ENCODE measurements around the gene RBM17.

DNA sequence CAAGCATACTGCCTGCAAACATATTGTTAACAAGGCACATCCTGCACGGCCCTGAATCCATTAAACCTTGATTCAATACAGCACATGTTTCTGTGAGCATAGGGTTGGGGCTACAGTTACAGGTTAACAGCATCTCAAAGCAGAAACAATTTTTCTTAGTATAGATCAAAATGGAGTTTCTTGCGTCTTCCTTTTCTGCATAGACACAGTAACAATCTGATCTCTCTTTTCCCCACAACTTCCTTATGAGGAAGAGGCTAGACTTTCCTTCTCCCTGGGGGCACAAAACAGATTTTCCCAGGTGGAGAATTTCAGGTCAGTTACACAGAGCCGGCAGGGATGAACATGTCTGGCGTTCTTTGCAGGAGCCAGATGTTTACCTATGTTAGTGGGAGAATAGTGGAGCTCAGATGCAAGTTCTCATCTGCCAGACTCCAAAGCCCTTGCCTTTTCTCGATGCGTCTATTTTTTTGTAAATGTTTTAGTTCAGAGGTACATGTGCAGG is 76.4 kb downstream of the RBM17 start:
- TF ChIP-seq CTCF (IDR thresholded peaks at IDR 0.05) (no peak), POLR2A (IDR thresholded peaks at IDR 0.05) (no peak)
